ENCODE data around the gene COX8C. TPM values are rescaled to one million over a fixed set of nuclear protein-coding genes. Genes with fewer than 3 reads are reported as not detected.

The COX8C gene
- total and polyA plus RNA-seq, 7 donors: 0.35 to 0.54 TPM; not detected in 5

DNA sequence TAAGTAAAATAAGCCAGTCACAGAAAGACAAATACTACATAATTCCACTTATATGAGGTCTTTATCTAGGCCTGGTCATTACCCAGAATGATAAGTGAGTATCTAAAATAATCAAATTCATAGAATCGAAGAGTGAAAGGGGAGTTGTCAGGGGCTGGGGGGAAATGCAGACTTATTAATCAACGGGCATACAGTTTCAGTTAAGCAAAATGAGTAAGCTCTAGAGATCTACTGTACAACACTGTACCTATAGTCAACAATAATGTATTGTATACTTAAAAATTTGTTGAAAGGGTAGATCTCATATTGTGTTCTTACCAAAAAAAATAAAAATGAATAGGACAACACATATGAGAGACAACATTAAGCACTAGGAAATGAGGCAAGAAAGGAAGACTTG, 27.5 kb upstream of the COX8C start:
- ATAC-seq: no peak
- WGBS, 3 donors: 90 to 96% (median 92%) methylated on average over 2 of the region's 2 CpGs
- Histone ChIP-seq H3K27ac (no peak overlapping the region), H3K4me1 (peaks cover 16% of the 10 kb centered on the region), H3K4me3 (no peak overlapping the region), H3K27me3 (ENCODE audit: insufficient read depth in 3 of 3, low read length in 2 of 3) (no peaks in the 10 kb centered on the region), H3K9me3 (no peaks in the 10 kb centered on the region), H3K36me3 (ENCODE audit: insufficient read depth in 1 of 2, low read depth in 1 of 2) (peaks cover 0 to 16% of the 10 kb centered on the region in 2 donors)
- TF ChIP-seq, protein P1, sequence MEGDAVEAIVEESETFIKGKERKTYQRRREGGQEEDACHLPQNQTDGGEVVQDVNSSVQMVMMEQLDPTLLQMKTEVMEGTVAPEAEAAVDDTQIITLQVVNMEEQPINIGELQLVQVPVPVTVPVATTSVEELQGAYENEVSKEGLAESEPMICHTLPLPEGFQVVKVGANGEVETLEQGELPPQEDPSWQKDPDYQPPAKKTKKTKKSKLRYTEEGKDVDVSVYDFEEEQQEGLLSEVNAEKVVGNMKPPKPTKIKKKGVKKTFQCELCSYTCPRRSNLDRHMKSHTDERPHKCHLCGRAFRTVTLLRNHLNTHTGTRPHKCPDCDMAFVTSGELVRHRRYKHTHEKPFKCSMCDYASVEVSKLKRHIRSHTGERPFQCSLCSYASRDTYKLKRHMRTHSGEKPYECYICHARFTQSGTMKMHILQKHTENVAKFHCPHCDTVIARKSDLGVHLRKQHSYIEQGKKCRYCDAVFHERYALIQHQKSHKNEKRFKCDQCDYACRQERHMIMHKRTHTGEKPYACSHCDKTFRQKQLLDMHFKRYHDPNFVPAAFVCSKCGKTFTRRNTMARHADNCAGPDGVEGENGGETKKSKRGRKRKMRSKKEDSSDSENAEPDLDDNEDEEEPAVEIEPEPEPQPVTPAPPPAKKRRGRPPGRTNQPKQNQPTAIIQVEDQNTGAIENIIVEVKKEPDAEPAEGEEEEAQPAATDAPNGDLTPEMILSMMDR (IDR thresholded peaks at IDR 0.05): no peak
- intact Hi-C loops (cut with DNase I): no loop called here
- no peak for DNase-seq

DNA sequence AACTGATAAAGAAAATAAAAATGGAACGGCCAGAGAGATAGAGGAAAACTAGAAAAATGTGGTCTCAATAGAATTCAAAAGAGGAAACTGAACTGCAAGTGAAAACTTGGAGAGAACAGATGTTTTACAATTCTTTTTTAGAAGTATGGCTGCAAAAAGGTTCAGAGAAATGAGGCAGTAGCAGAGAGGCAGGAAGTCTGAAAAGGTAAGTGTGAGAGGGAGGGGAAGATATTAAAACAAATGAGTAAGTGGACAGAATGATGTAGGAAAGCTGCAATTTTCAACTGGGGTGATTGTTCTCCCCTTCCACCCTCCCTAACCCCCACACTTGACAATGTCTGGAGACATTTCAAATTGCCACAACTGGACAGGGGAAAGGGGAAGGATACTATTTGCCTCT, 27.0 kb upstream of the COX8C start:
- intact Hi-C loops (cut with DNase I): no loop called here
- WGBS, 3 donors: 65 to 82% (median 75%) methylated on average over 1 of the region's 1 CpG
- Histone ChIP-seq H3K4me1 (peaks cover 16% of the 10 kb centered on the region), H3K9me3 (no peaks in the 10 kb centered on the region), H3K36me3 (ENCODE audit: insufficient read depth in 1 of 2, low read depth in 1 of 2) (peaks cover 0 to 18% of the 10 kb centered on the region in 2 donors), H3K27ac (no peak overlapping the region), H3K27me3 (ENCODE audit: insufficient read depth in 3 of 3, low read length in 2 of 3) (no peaks in the 10 kb centered on the region), H3K4me3 (no peak overlapping the region)
- ATAC-seq: no peak
- DNase-seq: no peak
- TF ChIP-seq, protein P1 (IDR thresholded peaks at IDR 0.05): no peak

DNA sequence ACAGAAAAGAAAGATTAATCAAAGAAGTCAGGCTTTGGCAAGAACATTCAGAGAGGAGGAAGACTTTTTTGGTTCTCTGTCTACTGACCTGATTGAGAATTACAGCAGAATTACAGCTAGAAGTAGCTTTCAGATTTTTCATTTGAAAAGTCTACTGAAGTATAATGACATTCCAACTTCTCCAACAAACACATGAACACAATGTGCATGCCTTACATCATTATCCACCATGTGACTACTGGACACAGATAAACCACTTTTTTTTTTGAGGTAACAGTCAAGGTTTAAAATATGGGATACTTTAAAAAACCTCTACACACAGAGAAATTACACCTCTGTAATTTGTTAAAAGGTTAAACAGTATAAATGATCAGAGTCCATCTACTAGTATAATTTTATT, 26.5 kb upstream of the COX8C start:
- DNase-seq (no peak), ATAC-seq (no peak)
- peaks cover 0 to 18% of the 10 kb centered on the region in 2 donors for H3K36me3 ChIP-seq (ENCODE audit: insufficient read depth in 1 of 2, low read depth in 1 of 2)
- TF ChIP-seq, protein P1 (IDR thresholded peaks at IDR 0.05): no peak
- H3K4me3 ChIP-seq: no peak overlapping the region
- H3K9me3 ChIP-seq: no peaks in the 10 kb centered on the region
- intact Hi-C loops (cut with DNase I): no loop called here
- H3K27ac ChIP-seq: no peak overlapping the region
- H3K4me1 ChIP-seq: peaks cover 20% of the 10 kb centered on the region
- no peaks in the 10 kb centered on the region for H3K27me3 ChIP-seq (ENCODE audit: insufficient read depth in 3 of 3, low read length in 2 of 3)

DNA sequence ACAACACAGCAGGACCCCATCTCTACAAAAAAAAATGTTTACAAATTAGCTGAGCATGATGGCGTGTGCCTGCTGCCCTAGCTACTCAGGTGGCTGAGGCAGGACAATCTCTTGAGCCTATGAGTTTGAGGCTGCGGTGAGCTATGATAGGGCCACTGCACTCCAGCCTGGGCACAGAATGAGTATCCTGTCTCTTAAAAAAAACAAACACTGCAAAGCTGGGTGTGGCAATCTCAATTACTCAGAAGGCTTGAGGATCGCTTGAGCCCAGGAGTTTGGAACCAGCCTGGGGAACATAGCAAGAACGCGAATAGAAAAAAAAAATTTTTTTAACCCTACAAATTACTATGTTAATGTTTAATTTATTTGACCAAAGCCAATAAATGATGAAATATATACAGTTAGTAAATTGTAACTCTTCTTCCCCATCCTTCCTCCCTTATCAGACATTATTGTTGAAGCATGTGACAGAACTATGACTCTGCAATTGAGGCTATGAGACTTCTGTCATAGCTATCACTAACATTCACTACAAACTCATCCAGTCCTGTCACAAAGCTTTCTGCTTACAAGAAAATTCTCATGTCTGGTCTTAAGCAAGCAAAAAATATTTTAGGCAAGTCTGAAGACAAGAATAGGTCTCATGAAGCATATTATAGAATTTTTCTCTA, 23.9 kb upstream of the COX8C start:
- ATAC-seq (no peak), DNase-seq (no peak)
- Histone ChIP-seq H3K27ac (no peak overlapping the region), H3K9me3 (no peaks in the 10 kb centered on the region), H3K4me1 (peaks cover 14% of the 10 kb centered on the region), H3K36me3 (ENCODE audit: insufficient read depth in 1 of 2, low read depth in 1 of 2) (peaks cover 0 to 18% of the 10 kb centered on the region in 2 donors), H3K27me3 (ENCODE audit: insufficient read depth in 3 of 3, low read length in 2 of 3) (no peaks in the 10 kb centered on the region), H3K4me3 (no peak overlapping the region)
- WGBS, 3 donors: 92 to 98% (median 92%) methylated on average over 5 of the region's 5 CpGs
- intact Hi-C loops (cut with DNase I): no loop called here
- TF ChIP-seq, protein P1 (IDR thresholded peaks at IDR 0.05): no peak
